HepG2 (cell line): Measurements from ENCODE around the gene FN1. TPM values are rescaled to one million over a fixed set of nuclear protein-coding genes. Genes with fewer than 3 reads are reported as not detected.

Source experiments
- GTF3A ChIP-seq: sonication (generic); formaldehyde crosslinking; conservative IDR thresholded peaks from 2 replicates; pipeline ENCODE4 v1.4.0; 2020; ENCODE audit warnings: mild to moderate bottlenecking, missing genetic modification reagents
- HNRNPL ChIP-seq: fragments of 200-400 bp; formaldehyde crosslinking; IDR thresholded peaks from 2 replicates; pipeline ENCODE4 v1.6.1; 2017; ENCODE audit warnings: mild to moderate bottlenecking, low read depth, low read length
- KDM1A ChIP-seq: IDR thresholded peaks from 2 replicates; pipeline ENCODE4 v1.6.1; 2016; ENCODE audit warnings: missing compliant biosample characterization
- NFKBIZ ChIP-seq: IDR thresholded peaks from 2 replicates; pipeline ENCODE4 v1.6.1; 2018; ENCODE audit warnings: missing genetic modification reagents, missing compliant biosample characterization
- POLR2AphosphoS5 ChIP-seq: IDR thresholded peaks from 2 replicates; pipeline ENCODE4 v1.6.1; 2012; ENCODE audit warnings: low read depth, low read length
- SIN3B ChIP-seq: fragments of 150-350 bp; IDR thresholded peaks from 2 replicates; pipeline ENCODE4 v1.6.1; 2014; ENCODE audit warnings: low read length
- ZNF12 ChIP-seq: sonication (generic); formaldehyde crosslinking; IDR thresholded peaks from 2 replicates; pipeline ENCODE4 v1.5.0; 2020; ENCODE audit warnings: missing genetic modification reagents
- ZNF431 ChIP-seq: sonication (generic); formaldehyde crosslinking; IDR thresholded peaks from 2 replicates; pipeline ENCODE4 v1.9.0; 2022; ENCODE audit warnings: missing genetic modification reagents, low read depth, mild to moderate bottlenecking, borderline replicate concordance
- polyA plus RNA-seq, 8 experiments: library from polyadenylated mRNA; depleted of rRNA in 3 of 8; stranded (reverse) in 7 of 8; unstranded in 1 of 8; fragments of >200 nt; fragmentation: Illumina TruSeq in 4 of 8; extraction: Trizol in 4 of 8; gene quantifications; 2 replicates each; pipeline versions ENCODE4 v1.2.1 to v1.2.3, GENCODE V29; 2011 to 2016; ENCODE audit warnings: low read depth in 4 of 8, missing spikeins in 1 of 8, mixed read lengths in 1 of 8; ENCODE audit not compliant: insufficient read depth in 1 of 8
- total RNA-seq, 5 experiments: library from RNA; depleted of rRNA; stranded (reverse); fragments of >200 nt; fragmentation: Illumina TruSeq; extraction: Trizol; gene quantifications; 2 replicates each; pipeline ENCODE4 v1.2.3, GENCODE V29; 2016; ENCODE audit warnings: low read depth in 1 of 5
- TF ChIP-seq, protein P1 (sequence below): sonication (generic); formaldehyde crosslinking; IDR thresholded peaks from 2 replicates; pipeline ENCODE4 v1.4.0; 2020; ENCODE audit warnings: missing genetic modification reagents, borderline replicate concordance
- TF ChIP-seq, protein P2 (sequence below): sonication (generic); formaldehyde crosslinking; IDR thresholded peaks from 2 replicates; pipeline ENCODE4 v1.4.0; 2020; ENCODE audit warnings: missing genetic modification reagents
- TF ChIP-seq, protein P3 (sequence below): sonication (generic); formaldehyde crosslinking; IDR thresholded peaks from 2 replicates; pipeline ENCODE4 v1.4.0; 2020; ENCODE audit warnings: mild to moderate bottlenecking, missing genetic modification reagents, borderline replicate concordance
- TF ChIP-seq, protein P4 (sequence below): sonication (generic); formaldehyde crosslinking; IDR thresholded peaks from 2 replicates; pipeline ENCODE4 v1.9.0; 2021; ENCODE audit warnings: missing genetic modification reagents, mild to moderate bottlenecking, borderline replicate concordance
- TF ChIP-seq, protein P5 (sequence below): IDR thresholded peaks from 2 replicates; pipeline ENCODE4 v1.6.1; 2018; ENCODE audit warnings: missing genetic modification reagents

Gene FN1
- total and polyA plus RNA-seq, 2 of the 13 experiments (the other 11 are each of a cell fraction or from before 2014, with no cell fraction given): 1,847 to 6,471 TPM

DNA sequence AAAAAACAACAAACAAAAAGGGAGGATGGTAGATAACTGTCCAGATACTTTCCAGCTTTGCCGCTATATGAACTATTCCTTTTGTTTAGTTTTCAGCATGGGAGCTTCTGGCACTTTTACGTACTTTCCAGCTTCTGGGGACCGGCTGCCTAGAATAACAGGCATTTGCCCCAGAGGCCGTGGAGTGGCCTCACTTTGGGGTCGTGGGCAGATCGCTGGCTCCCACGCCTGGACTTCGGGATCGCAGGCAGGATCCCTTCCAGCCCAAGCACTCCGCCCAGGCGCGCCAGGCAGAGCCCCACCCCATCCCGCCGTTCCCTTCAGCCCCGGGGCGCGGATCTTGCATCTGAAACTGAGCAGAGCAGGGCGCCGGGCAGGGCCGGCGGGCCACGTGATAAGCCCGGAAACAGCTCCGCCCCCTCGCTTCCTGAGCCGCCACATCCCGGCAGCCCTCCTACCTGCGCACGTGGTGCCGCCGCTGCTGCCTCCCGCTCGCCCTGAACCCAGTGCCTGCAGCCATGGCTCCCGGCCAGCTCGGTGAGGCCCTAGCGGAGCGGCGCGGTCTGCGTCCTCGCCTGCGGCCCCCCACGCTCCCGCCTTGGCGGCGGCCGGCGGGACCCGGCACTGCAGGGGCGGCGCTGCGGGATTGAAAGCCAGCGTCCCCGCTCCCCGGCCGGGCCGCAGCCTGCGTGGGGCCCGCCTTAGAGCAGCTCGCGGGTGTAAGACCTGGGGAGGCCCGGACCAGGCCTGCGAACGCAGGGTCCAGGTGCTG lies 124.1 kb downstream of the FN1 start, which contains the start of gene ATIC (continued):
- TF ChIP-seq, protein P1, sequence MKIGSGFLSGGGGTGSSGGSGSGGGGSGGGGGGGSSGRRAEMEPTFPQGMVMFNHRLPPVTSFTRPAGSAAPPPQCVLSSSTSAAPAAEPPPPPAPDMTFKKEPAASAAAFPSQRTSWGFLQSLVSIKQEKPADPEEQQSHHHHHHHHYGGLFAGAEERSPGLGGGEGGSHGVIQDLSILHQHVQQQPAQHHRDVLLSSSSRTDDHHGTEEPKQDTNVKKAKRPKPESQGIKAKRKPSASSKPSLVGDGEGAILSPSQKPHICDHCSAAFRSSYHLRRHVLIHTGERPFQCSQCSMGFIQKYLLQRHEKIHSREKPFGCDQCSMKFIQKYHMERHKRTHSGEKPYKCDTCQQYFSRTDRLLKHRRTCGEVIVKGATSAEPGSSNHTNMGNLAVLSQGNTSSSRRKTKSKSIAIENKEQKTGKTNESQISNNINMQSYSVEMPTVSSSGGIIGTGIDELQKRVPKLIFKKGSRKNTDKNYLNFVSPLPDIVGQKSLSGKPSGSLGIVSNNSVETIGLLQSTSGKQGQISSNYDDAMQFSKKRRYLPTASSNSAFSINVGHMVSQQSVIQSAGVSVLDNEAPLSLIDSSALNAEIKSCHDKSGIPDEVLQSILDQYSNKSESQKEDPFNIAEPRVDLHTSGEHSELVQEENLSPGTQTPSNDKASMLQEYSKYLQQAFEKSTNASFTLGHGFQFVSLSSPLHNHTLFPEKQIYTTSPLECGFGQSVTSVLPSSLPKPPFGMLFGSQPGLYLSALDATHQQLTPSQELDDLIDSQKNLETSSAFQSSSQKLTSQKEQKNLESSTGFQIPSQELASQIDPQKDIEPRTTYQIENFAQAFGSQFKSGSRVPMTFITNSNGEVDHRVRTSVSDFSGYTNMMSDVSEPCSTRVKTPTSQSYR (CRISPR knock-in tag): peak; percentile 71
- TF ChIP-seq HNRNPL: 0 out of 2 replicates have a peak, but pooled peaks have one; percentile 51
- peak; percentile 96 for TF ChIP-seq GTF3A
- TF ChIP-seq SIN3B: no peak
- TF ChIP-seq, protein P2, sequence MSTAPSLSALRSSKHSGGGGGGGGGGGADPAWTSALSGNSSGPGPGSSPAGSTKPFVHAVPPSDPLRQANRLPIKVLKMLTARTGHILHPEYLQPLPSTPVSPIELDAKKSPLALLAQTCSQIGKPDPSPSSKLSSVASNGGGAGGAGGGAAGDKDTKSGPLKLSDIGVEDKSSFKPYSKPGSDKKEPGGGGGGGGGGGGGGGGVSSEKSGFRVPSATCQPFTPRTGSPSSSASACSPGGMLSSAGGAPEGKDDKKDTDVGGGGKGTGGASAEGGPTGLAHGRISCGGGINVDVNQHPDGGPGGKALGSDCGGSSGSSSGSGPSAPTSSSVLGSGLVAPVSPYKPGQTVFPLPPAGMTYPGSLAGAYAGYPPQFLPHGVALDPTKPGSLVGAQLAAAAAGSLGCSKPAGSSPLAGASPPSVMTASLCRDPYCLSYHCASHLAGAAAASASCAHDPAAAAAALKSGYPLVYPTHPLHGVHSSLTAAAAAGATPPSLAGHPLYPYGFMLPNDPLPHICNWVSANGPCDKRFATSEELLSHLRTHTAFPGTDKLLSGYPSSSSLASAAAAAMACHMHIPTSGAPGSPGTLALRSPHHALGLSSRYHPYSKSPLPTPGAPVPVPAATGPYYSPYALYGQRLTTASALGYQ (CRISPR knock-in tag): peak; percentile 64; the same call in 1 of the 2 replicates
- TF ChIP-seq, protein P3, sequence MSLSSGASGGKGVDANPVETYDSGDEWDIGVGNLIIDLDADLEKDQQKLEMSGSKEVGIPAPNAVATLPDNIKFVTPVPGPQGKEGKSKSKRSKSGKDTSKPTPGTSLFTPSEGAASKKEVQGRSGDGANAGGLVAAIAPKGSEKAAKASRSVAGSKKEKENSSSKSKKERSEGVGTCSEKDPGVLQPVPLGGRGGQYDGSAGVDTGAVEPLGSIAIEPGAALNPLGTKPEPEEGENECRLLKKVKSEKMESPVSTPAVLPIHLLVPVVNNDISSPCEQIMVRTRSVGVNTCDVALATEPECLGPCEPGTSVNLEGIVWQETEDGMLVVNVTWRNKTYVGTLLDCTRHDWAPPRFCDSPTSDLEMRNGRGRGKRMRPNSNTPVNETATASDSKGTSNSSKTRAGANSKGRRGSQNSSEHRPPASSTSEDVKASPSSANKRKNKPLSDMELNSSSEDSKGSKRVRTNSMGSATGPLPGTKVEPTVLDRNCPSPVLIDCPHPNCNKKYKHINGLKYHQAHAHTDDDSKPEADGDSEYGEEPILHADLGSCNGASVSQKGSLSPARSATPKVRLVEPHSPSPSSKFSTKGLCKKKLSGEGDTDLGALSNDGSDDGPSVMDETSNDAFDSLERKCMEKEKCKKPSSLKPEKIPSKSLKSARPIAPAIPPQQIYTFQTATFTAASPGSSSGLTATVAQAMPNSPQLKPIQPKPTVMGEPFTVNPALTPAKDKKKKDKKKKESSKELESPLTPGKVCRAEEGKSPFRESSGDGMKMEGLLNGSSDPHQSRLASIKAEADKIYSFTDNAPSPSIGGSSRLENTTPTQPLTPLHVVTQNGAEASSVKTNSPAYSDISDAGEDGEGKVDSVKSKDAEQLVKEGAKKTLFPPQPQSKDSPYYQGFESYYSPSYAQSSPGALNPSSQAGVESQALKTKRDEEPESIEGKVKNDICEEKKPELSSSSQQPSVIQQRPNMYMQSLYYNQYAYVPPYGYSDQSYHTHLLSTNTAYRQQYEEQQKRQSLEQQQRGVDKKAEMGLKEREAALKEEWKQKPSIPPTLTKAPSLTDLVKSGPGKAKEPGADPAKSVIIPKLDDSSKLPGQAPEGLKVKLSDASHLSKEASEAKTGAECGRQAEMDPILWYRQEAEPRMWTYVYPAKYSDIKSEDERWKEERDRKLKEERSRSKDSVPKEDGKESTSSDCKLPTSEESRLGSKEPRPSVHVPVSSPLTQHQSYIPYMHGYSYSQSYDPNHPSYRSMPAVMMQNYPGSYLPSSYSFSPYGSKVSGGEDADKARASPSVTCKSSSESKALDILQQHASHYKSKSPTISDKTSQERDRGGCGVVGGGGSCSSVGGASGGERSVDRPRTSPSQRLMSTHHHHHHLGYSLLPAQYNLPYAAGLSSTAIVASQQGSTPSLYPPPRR: peak; percentile 89; the same call in 1 of the 2 replicates
- TF ChIP-seq, protein P4, sequence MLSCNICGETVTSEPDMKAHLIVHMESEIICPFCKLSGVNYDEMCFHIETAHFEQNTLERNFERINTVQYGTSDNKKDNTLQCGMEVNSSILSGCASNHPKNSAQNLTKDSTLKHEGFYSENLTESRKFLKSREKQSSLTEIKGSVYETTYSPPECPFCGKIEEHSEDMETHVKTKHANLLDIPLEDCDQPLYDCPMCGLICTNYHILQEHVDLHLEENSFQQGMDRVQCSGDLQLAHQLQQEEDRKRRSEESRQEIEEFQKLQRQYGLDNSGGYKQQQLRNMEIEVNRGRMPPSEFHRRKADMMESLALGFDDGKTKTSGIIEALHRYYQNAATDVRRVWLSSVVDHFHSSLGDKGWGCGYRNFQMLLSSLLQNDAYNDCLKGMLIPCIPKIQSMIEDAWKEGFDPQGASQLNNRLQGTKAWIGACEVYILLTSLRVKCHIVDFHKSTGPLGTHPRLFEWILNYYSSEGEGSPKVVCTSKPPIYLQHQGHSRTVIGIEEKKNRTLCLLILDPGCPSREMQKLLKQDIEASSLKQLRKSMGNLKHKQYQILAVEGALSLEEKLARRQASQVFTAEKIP (CRISPR knock-in tag): no peak
- TF ChIP-seq ZNF431 (CRISPR knock-in tag): peak; percentile 95; the same call in 1 of the 2 replicates
- TF ChIP-seq ZNF12 (CRISPR knock-in tag): peak; percentile 69; the same call in 1 of the 2 replicates
- TF ChIP-seq NFKBIZ (CRISPR knock-in tag): peak; percentile 84; the same call in 1 of the 2 replicates
- TF ChIP-seq, protein P5, sequence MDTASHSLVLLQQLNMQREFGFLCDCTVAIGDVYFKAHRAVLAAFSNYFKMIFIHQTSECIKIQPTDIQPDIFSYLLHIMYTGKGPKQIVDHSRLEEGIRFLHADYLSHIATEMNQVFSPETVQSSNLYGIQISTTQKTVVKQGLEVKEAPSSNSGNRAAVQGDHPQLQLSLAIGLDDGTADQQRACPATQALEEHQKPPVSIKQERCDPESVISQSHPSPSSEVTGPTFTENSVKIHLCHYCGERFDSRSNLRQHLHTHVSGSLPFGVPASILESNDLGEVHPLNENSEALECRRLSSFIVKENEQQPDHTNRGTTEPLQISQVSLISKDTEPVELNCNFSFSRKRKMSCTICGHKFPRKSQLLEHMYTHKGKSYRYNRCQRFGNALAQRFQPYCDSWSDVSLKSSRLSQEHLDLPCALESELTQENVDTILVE (CRISPR knock-in tag): peak; percentile 94
- TF ChIP-seq POLR2AphosphoS5: peak; percentile 94
- peak; percentile 72 for TF ChIP-seq KDM1A (CRISPR knock-in tag)
